ENCODE measurements around the gene SPATA33.

DNA sequence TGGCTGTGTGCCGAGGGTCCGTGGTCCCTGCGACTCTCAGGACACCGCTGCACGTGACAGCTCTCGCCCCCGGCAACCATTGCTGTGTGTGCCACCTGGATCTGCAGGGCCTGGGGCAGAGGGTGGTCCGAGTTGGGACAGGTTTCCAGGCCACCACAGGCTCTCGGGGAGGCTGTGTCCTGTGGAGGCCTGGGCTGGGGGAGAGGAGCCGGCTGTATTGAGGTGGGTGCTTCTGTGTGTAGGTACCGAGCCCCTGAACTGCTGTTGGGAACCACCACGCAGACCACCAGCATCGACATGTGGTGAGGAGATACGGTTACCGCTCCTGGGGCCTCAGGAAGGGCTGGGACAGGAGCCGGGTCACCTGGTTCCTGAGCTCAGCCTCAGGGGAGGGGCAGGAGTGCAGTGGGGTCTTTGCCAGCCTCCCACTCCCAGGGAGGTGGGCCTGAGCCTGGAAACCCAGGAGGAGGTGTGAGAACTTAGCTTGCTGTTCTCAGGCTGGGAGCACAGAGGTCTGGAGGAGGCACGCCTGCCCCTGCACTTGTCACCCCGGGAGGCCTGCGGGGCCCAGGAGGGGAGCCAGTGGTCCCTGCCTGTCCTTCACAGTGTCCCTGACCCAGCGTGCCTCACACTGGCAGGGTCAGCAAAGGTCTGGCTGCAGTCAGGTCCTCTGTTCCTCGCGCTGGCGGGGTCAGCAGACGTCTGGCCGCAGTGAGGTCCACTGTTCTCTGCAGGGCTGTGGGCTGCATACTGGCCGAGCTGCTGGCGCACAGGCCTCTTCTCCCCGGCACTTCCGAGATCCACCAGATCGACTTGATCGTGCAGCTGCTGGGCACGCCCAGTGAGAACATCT, 36.5 kb downstream of the SPATA33 start:
- TF ChIP-seq, protein P1, sequence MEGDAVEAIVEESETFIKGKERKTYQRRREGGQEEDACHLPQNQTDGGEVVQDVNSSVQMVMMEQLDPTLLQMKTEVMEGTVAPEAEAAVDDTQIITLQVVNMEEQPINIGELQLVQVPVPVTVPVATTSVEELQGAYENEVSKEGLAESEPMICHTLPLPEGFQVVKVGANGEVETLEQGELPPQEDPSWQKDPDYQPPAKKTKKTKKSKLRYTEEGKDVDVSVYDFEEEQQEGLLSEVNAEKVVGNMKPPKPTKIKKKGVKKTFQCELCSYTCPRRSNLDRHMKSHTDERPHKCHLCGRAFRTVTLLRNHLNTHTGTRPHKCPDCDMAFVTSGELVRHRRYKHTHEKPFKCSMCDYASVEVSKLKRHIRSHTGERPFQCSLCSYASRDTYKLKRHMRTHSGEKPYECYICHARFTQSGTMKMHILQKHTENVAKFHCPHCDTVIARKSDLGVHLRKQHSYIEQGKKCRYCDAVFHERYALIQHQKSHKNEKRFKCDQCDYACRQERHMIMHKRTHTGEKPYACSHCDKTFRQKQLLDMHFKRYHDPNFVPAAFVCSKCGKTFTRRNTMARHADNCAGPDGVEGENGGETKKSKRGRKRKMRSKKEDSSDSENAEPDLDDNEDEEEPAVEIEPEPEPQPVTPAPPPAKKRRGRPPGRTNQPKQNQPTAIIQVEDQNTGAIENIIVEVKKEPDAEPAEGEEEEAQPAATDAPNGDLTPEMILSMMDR (IDR thresholded peaks at IDR 0.05) = no peak
- TF ChIP-seq POLR2A (IDR thresholded peaks at IDR 0.05) = no peak

All from uterus (tissue), 2 donors.